Heart left ventricle (tissue), 16 donors: ENCODE data around the gene RFNG. TPM values are rescaled to one million over a fixed set of nuclear protein-coding genes. Genes with fewer than 3 reads are reported as not detected.
A peak's percentile ranks its signal among the peaks of the same experiment; 100 is the strongest.

Source experiments
- ATAC-seq, 4 donors: fragments of 200-7000 bp; cut with Tn5 transposase; one replicate each; pipeline ENCODE4 v1.9.1; 2020 to 2022; ENCODE audit warnings: moderate library complexity in 4 of 4, mild to moderate bottlenecking in 3 of 4, moderate number of reproducible peaks in 1 of 4
- DNase-seq, 5 donors: peaks; one replicate each; pipeline ENCODE4 v3.0.0-alpha.2; 2020
- H3K27ac ChIP-seq, 12 donors: fragments of 200-600 bp; sonication (generic) in 4 of 12; one replicate each; pipeline versions ENCODE4 v1.5.0 to v1.8.0; 2016 to 2022; ENCODE audit warnings: mild to moderate bottlenecking in 2 of 12
- H3K27me3 ChIP-seq, 9 donors: fragments of 200-600 bp; sonication (generic) in 2 of 9; one replicate each; pipeline versions ENCODE4 v1.5.1 to v1.8.0; 2016 to 2022; ENCODE audit warnings: mild to moderate bottlenecking in 3 of 9
- H3K36me3 ChIP-seq, 9 donors: fragments of 200-600 bp; sonication (generic) in 2 of 9; one replicate each; pipeline versions ENCODE4 v1.5.0 to v1.8.0; 2018 to 2022; ENCODE audit warnings: mild to moderate bottlenecking in 2 of 9
- H3K4me1 ChIP-seq, 12 donors: fragments of 200-600 bp; sonication (generic) in 4 of 12; one replicate each; pipeline versions ENCODE4 v1.5.0 to v1.8.0; 2016 to 2022; ENCODE audit warnings: mild to moderate bottlenecking in 3 of 12
- H3K4me3 ChIP-seq, 12 donors: fragments of 200-600 bp; sonication (generic) in 4 of 12; one replicate each; pipeline versions ENCODE4 v1.5.0 to v1.8.0; 2017 to 2022; ENCODE audit warnings: mild to moderate bottlenecking in 9 of 12, moderate library complexity in 4 of 12
- H3K9me3 ChIP-seq, 12 donors: fragments of 200-600 bp; sonication (generic) in 4 of 12; one replicate each; pipeline versions ENCODE4 v1.5.0 to v1.8.0; 2016 to 2022; ENCODE audit warnings: mild to moderate bottlenecking in 1 of 12
- CTCF ChIP-seq, 12 donors: fragments of 200-600 bp; sonication (generic) in 4 of 12; IDR thresholded peaks; one replicate each; pipeline versions ENCODE4 v1.5.0 to v1.8.0; 2018 to 2022; ENCODE audit warnings: antibody characterized with exemption in 12 of 12, mild to moderate bottlenecking in 5 of 12
- POLR2A ChIP-seq, 2 donors: fragments of 450-650 bp; IDR thresholded peaks; one replicate each; pipeline ENCODE4 v1.6.1; 2017; ENCODE audit warnings: antibody characterized with exemption in 2 of 2, mild to moderate bottlenecking in 2 of 2, moderate library complexity in 2 of 2
- WGBS, 4 donors: extraction: QIAGEN DNeasy Blood & Tissue Kit in 2 of 4; methylation state at CpG; one replicate each; pipeline versions ENCODE4 v1.1.5 to v1.1.7; 2013 to 2018; 5-methylcytosine and 5-hydroxymethylcytosine counted together
- intact Hi-C, 10 donors: fragments of 100-400 bp; cut with DNase I; formaldehyde crosslinking; loops; one replicate each; pipeline versions ENCODE4 v1.11.1 to v1.14.2; 2022
- polyA plus RNA-seq, 2 donors: library from polyadenylated mRNA; stranded (reverse); fragments of 200-250 nt; gene quantifications; one replicate each; pipeline ENCODE4 v1.2.3, GENCODE V29; 2013
- total RNA-seq, 9 donors: library from RNA; depleted of rRNA in 2 of 9; stranded (reverse); fragments of >200 nt in 2 of 9; fragmentation: NEBNext Ultra II Directional in 3 of 9; extraction: Animal tissue kit (Norgen Biotek cat#: 25700) in 3 of 9; gene quantifications; one replicate each; pipeline versions ENCODE4 v1.1.0 to v1.2.4, GENCODE V29; 2016 to 2023
- donor health status: ischemic (EF 13 %, LVEDD 7.1; RV severe dilation, severe dysfunction).
- donor health status: healthy with polysubstance abuse.
- donor health status: DM: no; HTN: yes; CAD: no.
- donor health status: DM: no; HTN: no; CAD: no.
- donor health status: ischemic (EF 25% LVEDD 6.9; RV normal size, moderate dysfunction).
- donor health status: ischemic (EF 25% LVEDD 5.7; RV mildly dilated, moderate dysfunction).
- donor health status: healthy.
- donor health status: DM: yes; HTN: yes; CAD: no.
- donor health status: ischemic (EF 35%, LVEDD 5.7; RV mildly dilated, moderate dysfunction).
- donor health status: nonischemic (EF 11% LVEDD 7.7; RV severe dilation, severe dysfunction).
- donor health status: DM: yes; HTN: yes; CAD: no.
- donor health status: PGD.
- donor health status: ischemic (EF 29% LVEDD 5.4; RV normal size, mild dysfunction).
- donor health status: nonischemic (EF 23%, LVEDD 6.1; RV moderate dilation, normal function).

RFNG gene
- total and polyA plus RNA-seq, 11 donors = 16.4 to 30.6 (median 21.2) TPM

DNA sequence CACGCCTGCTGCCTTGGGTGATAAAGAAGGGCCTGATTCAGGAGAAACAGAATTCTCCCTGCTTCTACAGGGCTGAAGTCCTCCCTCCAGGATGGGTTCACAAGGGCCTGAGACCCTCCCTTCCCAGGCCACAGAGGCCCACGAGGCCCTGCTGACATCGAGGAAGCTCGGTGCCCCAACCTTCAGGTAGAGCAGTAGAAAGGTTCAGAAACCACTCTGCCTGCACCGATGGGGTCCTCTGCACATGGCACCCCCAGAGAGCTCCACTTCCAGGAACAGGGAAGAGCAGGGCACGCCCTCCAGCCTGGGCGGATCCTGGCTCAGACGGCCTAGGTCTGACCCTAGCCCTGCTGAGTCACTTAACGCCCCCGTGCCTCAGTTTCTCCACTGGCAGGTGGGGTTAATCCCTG is 29.7 kb downstream of the RFNG start:
- DNase-seq = no peak
- TF ChIP-seq CTCF (IDR thresholded peaks at IDR 0.05) = no peak
- no peak for TF ChIP-seq POLR2A (IDR thresholded peaks at IDR 0.05)
- Histone ChIP-seq H3K4me3 (peak overlapping the region; percentile 70 to 99 (median 94)), H3K9me3 (no peaks in the 10 kb centered on the region), H3K27me3 (no peaks in the 10 kb centered on the region), H3K4me1 (peaks cover 5 to 37% (median 23%) of the 10 kb centered on the region in 12 donors), H3K36me3 (peaks cover 0 to 19% (median 6%) of the 10 kb centered on the region in 9 donors), H3K27ac (peak overlapping the region in 5 of 12 donors; percentile 66 to 83 (median 80))
- WGBS, 4 donors = 6 to 13% (median 10%) methylated on average over 7 to 10 of the region's 10 CpGs
- intact Hi-C loops = loop anchor here in 9 of 10 donors (1.0 to 10.0 kb wide), 7 partner anchors 45 to 161 kb away; partner anchors contain the start of genes ASPSCR1 (in 4 of the 9), P4HB (in 2 of the 9) and NOTUM (in 1 of the 9)
- no peak for ATAC-seq

- Histone ChIP-seq H3K9me3 (no peaks in the 10 kb centered on the region), H3K27ac (no peak overlapping the region), H3K4me1 (peaks cover 5 to 37% (median 23%) of the 10 kb centered on the region in 12 donors), H3K4me3 (peak overlapping the region in 9 of 12 donors; percentile 70 to 99 (median 94)), H3K27me3 (no peaks in the 10 kb centered on the region), H3K36me3 (peaks cover 0 to 21% (median 6%) of the 10 kb centered on the region in 9 donors)
- intact Hi-C loops = loop anchor here in 8 of 10 donors (1.0 to 10.0 kb wide), 6 partner anchors 44 to 157 kb away; partner anchors contain the start of genes ASPSCR1 (in 4 of the 8), NOTUM (in 1 of the 8) and P4HB (in 1 of the 8)
- WGBS, 4 donors = 44 to 55% (median 50%) methylated on average over 11 to 25 of the region's 25 CpGs
- ATAC-seq = peak in 3 of 4 donors; percentile 3 to 21 (median 8)
- TF ChIP-seq POLR2A (IDR thresholded peaks at IDR 0.05) = no peak
- peak; percentile 45 to 75 (median 64) for TF ChIP-seq CTCF (IDR thresholded peaks at IDR 0.05)
- peak in 4 of 5 donors; percentile 65 to 85 (median 74) for DNase-seq
Measured at GRCh38 chr17:82021107-82021899, 30.3 kb downstream of the RFNG start.

DNA sequence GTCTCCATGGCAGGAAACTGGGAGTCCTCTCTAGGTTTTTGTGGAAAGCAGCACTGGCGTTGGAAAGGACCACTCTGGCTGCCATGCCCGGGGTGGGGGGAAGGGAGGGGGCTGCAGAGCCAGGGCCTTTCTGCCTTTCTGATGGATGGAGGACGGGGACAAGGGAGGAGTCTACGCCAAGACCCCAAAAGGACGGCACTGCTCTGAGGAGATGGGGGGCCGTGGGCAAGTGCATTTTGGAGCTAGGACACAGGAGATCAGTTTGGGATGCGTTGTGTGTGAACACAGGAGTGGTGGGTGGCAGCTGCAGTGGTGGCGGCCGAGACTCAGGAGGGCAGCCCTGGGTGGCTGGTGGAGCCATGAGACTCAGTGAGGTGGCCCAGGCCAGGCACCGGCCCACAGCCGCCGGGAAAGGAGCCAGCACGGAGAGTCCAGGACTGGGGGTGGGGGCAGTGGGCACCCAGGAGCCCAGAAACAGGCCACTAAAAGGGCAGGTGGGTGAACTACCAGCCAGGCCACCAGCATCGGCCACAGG is 31.0 kb downstream of the RFNG start:
- TF ChIP-seq POLR2A (IDR thresholded peaks at IDR 0.05) (no peak), CTCF (IDR thresholded peaks at IDR 0.05) (no peak)
- intact Hi-C loops = loop anchor here in 8 of 10 donors (1.0 to 10.0 kb wide), 6 partner anchors 43 to 156 kb away; partner anchors contain the start of genes ASPSCR1 (in 4 of the 8), NOTUM (in 1 of the 8) and P4HB (in 1 of the 8)
- Histone ChIP-seq H3K27ac (no peak overlapping the region), H3K4me3 (peak overlapping the region in 1 of 12 donors; percentile 14), H3K36me3 (peaks cover 0 to 21% (median 6%) of the 10 kb centered on the region in 9 donors), H3K27me3 (no peaks in the 10 kb centered on the region), H3K4me1 (peaks cover 5 to 37% (median 23%) of the 10 kb centered on the region in 12 donors), H3K9me3 (no peaks in the 10 kb centered on the region)
- ATAC-seq (no peak), DNase-seq (no peak)
- 76 to 87% (median 85%) methylated on average over 13 to 14 of the region's 14 CpGs for WGBS, 4 donors
